Measurements from ENCODE around the gene OR8K1. TPM values are rescaled to one million over a fixed set of nuclear protein-coding genes. Genes with fewer than 3 reads are reported as not detected.

OR8K1 gene
- total and polyA plus RNA-seq, 7 donors, result not detected

GRCh38 chr11:56331861-56332491 is 13.9 kb upstream of the OR8K1 start:
- Histone ChIP-seq H3K9me3 (no peaks in the 10 kb centered on the region), H3K27me3 (no peaks in the 10 kb centered on the region), H3K4me1 (no peaks in the 10 kb centered on the region), H3K27ac (no peak overlapping the region), H3K36me3 (no peaks in the 10 kb centered on the region), H3K4me3 (no peak overlapping the region)
- no peak for TF ChIP-seq POLR2A (IDR thresholded peaks at IDR 0.05)
- TF ChIP-seq CTCF (IDR thresholded peaks at IDR 0.05), result no peak
- TF ChIP-seq EP300 (IDR thresholded peaks at IDR 0.05), result no peak
- TF ChIP-seq POLR2AphosphoS5 (IDR thresholded peaks at IDR 0.05), result no peak
- DNase-seq, result no peak
- intact Hi-C loops (cut with DNase I), result no loop called here
- 93 to 95% methylated on average over 34 of the region's 34 CpGs for WGBS, 2 donors

DNA sequence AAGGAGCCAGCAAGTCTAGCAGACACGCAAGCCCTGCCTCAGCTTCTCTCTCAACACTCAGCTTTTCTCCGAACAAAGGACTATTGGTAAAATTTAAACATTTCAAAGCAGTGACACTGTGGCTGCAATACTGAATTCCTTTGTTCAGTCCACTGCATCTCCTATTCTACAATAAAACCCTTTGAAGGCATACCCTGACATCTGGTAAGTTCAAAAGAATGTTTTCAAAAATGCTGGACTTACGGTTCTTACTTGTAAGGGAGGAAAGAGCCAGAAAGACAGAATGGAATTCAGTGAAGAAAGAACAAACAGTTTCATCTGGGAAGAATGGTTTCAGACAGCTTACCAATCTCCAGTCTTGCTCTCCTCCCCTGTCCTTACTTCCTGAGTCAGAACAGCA is 12.7 kb upstream of the OR8K1 start:
- Histone ChIP-seq H3K36me3 (no peaks in the 10 kb centered on the region), H3K4me3 (no peak overlapping the region), H3K27me3 (no peaks in the 10 kb centered on the region), H3K9me3 (no peaks in the 10 kb centered on the region), H3K27ac (no peak overlapping the region), H3K4me1 (no peaks in the 10 kb centered on the region)
- TF ChIP-seq POLR2AphosphoS5 (IDR thresholded peaks at IDR 0.05) (no peak), CTCF (IDR thresholded peaks at IDR 0.05) (no peak), POLR2A (IDR thresholded peaks at IDR 0.05) (no peak), EP300 (IDR thresholded peaks at IDR 0.05) (no peak)
- DNase-seq, result no peak
- 71 to 92% methylated on average over 3 of the region's 3 CpGs for WGBS, 2 donors
- intact Hi-C loops (cut with DNase I), result no loop called here

DNA sequence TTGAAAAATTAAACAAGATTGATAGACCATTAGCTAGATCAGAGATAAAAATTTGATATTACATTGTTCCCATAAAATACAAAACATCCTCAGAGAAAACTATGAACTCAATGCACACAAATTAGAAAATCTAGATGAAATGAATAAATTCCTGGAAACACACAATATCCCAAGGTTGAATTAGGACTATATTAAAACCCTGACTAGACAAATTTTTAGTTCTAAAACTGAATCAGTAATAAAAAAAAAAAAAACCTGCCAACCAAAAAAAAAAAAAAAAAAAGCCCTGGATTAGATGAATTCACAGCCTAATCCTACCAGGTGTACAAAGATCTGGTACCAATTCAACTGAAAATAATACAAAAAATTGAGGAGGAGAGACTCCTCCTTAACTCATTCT is 5.5 kb upstream of the OR8K1 start:
- no peak for DNase-seq
- H3K36me3 ChIP-seq, result no peaks in the 10 kb centered on the region

DNA sequence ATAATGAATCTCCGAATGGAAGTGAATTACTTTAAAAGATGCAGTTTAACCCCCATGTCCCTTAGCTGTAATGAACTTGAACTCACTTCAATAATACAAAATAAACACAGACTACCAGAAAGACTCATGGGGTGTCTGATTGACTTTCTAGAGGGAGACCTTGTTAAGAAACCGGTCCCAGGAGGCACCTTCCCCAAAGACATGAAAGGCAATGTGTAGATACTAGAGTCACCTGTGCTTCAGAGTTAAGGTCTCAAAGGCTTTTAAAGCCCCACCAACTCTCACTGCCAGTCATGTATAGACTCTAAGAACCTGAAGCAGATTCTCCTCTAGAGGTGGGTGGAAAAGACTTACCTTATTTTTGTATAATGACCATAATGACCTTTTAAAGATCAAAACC is 8.2 kb downstream of the OR8K1 start, which contains the start of gene OR8J1:
Gene OR8J1, plus strand, starts transcription at position 301 of the 400 bp plus-strand sequence. CDS start 5,956 bp downstream, outside the sequence.
- intact Hi-C loops (cut with DNase I), result no loop called here
- Histone ChIP-seq H3K4me3 (no peak within 1 kb of the TSS), H3K27ac (no peak within 1 kb of the TSS), H3K27me3 (no peaks in the 10 kb centered on the region), H3K36me3 (no peaks in the 10 kb centered on the region), H3K4me1 (no peaks in the 10 kb centered on the region), H3K9me3 (no peaks in the 10 kb centered on the region)
- TF ChIP-seq CTCF (IDR thresholded peaks at IDR 0.05) (no peak), POLR2AphosphoS5 (IDR thresholded peaks at IDR 0.05) (no peak), EP300 (IDR thresholded peaks at IDR 0.05) (no peak), POLR2A (IDR thresholded peaks at IDR 0.05) (no peak)
- DNase-seq, result no peak
- WGBS, 2 donors, result 45 to 96% methylated on average over 2 of the region's 2 CpGs

More for the DNA sequence above, 5.5 kb upstream of the OR8K1 start:
- intact Hi-C loops (cut with DNase I), result no loop called here
- Histone ChIP-seq H3K27ac (no peak overlapping the region), H3K9me3 (peaks cover 0 to 3% (median 0%) of the 10 kb centered on the region in 4 donors), H3K4me1 (no peaks in the 10 kb centered on the region), H3K27me3 (no peaks in the 10 kb centered on the region), H3K4me3 (no peak overlapping the region)
- TF ChIP-seq POLR2A (IDR thresholded peaks at IDR 0.05) (no peak), POLR2AphosphoS5 (IDR thresholded peaks at IDR 0.05) (no peak), CTCF (IDR thresholded peaks at IDR 0.05) (no peak)

- DNase-seq, result no peak
- Histone ChIP-seq H3K4me3 (no peak within 1 kb of the TSS), H3K27me3 (no peaks in the 10 kb centered on the region), H3K9me3 (no peaks in the 10 kb centered on the region), H3K4me1 (no peaks in the 10 kb centered on the region), H3K36me3 (no peaks in the 10 kb centered on the region), H3K27ac (no peak within 1 kb of the TSS)
- intact Hi-C loops (cut with DNase I), result no loop called here
- WGBS, 2 donors, result 79 to 92% methylated on average over 2 of the region's 2 CpGs
- TF ChIP-seq POLR2AphosphoS5 (IDR thresholded peaks at IDR 0.05) (no peak), POLR2A (IDR thresholded peaks at IDR 0.05) (no peak), CTCF (IDR thresholded peaks at IDR 0.05) (no peak), EP300 (IDR thresholded peaks at IDR 0.05) (no peak)
Measured at GRCh38 chr11:56375324-56375723, 29.5 kb downstream of the OR8K1 start, which contains the start of gene OR8U1. Gene OR8U1 (plus strand): TSS chr11:56375624. CDS start chr11:56375624, 0 bp downstream.

Measured in sigmoid colon (tissue), 7 donors.